ENCODE results near the gene DPP6.
"Not testable (repeated sequence)": the region's sequence is repeated elsewhere in the genome, so short reads cannot be mapped to it uniquely, and the experiment has no call there.

GRCh38 chr7:154135646-154136045 lies 83.4 kb downstream of the DPP6 start:
- not testable (repeated sequence) for TF ChIP-seq CTCF (conservative IDR thresholded peaks at IDR 0.05; ENCODE audit: low read depth, low read length); EZH2 (IDR thresholded peaks at IDR 0.05; ENCODE audit: borderline replicate concordance, low read depth, low read length, poor library complexity, severe bottlenecking)

Data from A673 (cell line).